ENCODE data around the gene COL18A1. TPM values are rescaled to one million over a fixed set of nuclear protein-coding genes. Genes with fewer than 3 reads are reported as not detected.

Gene COL18A1
- total RNA-seq, 1 donor, result 33.7 TPM

- DNase-seq (ENCODE audit: low read depth), result no peak
- TF ChIP-seq CTCF (IDR thresholded peaks at IDR 0.05; ENCODE audit: insufficient read depth, low read depth, low read length), result no peak
- H3K4me3 ChIP-seq (ENCODE audit: low read depth, low read length), result no peak overlapping the region
Observed at GRCh38 chr21:45533361-45533845, 128.4 kb downstream of the COL18A1 start.

DNA sequence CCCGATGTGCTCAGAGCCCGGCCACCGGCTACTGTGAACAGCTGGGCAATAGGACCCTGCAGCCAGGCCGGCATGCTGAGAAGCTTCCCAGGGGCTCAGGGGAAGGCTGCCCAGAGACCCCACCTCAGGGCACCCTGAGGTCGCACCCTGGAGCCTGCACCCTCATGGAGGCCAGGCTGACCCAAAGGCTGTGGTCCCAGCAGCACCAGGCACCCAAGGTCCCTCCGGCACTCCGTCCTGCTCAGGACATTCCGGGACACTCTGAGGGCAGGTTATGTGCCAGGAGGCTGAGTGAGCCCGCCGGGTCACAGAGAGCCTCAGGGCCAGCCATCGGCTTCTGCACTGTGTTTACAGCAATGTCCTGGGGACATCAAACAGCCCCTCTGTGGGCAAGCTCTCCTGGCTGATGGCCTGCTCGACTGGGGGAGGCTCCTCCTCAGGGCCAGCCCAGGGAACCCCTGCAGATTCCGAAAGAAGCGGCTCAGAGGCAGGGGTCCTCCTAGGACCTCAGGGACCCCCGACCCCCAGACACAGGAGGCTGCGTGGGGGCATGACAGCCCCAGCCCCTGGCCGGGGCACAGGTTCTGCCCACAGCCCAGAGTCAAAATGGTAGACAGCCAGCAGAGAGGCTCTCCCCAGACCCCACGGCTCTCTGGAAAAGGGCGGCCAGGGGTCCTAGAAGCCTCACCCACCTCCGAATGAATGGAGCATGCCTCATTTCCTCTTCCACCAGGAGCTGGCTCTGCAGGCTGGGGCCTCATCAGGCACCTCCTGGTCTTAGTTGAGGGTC lies 129.1 kb downstream of the COL18A1 start:
- TF ChIP-seq CTCF (IDR thresholded peaks at IDR 0.05; ENCODE audit: insufficient read depth, low read depth, low read length), result no peak
- no peak overlapping the region for H3K4me3 ChIP-seq (ENCODE audit: low read depth, low read length)
- DNase-seq (ENCODE audit: low read depth), result no peak

DNA sequence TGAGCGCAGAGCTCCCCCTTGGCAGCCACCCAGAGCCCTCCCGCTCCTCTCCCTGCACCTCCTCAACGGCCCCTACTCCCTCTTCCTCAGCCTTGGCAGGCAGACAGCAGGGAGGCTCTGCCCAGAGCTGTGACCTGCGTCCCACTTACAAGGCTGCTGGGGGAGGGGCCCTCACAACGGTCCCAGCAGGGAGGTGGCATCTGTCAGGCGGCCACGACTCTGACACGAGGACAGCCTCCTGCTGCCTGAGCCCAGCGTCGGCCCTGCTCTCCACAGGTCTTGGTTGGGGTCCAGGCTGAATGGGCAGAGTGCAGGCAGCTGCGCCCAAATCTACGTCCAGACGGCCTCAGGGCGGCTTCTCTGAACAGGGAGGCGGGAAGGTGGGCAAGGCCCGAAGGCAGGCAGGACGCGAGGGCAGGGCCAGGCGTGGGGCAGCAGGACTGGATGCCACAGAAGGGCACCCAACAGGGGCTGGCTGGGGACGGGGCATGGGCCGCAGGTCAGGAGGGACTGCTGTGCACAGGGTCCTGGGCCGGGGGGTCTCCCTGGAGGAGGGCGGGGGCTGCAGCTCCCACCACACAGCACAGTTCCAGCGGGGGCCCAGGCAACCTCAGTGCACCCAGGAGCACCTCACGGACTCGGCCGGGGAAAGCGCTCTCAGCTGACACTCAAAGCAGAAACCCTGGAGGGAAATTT lies 129.8 kb downstream of the COL18A1 start:
- TF ChIP-seq CTCF (IDR thresholded peaks at IDR 0.05; ENCODE audit: insufficient read depth, low read depth, low read length), result no peak
- no peak for DNase-seq (ENCODE audit: low read depth)
- H3K4me3 ChIP-seq (ENCODE audit: low read depth, low read length), result no peak overlapping the region

DNA sequence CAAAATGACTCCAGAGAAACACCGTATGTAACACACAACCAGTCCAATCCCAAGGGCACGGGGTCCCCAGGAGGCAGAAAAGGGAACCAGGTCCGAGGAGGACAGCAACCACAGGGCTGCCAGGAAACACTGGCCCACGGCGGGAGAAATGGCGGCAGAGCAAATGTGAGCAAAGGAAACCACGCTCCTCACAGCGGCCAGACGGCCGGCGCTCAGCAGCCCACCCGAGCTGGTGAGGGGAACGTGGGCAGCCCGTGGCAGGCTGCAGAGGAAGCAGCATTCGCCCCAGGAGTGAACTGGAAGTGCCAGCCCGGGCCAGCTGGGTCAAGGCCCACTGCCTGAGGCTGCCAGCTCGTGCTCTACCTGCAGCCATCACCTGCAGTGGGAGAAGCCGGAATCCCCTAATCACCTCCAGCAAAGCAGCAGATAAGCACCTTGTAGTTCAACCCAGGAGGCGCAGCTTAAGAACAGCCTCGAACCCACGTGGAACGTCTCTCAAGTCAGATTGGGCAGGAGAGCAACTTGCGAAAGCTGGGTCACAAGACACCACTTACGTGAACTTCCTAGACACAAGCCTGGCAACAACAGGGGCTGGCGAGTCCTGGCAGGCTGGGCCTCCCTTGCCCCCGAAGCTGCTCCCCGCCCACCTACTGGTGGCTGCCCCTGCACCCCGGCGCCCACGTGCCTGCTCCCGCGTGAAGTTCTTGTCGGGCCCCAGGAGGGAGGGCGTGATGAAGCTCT lies 130.5 kb downstream of the COL18A1 start:
- H3K4me3 ChIP-seq (ENCODE audit: low read depth, low read length), result no peak overlapping the region
- no peak for DNase-seq (ENCODE audit: low read depth)
- TF ChIP-seq CTCF (IDR thresholded peaks at IDR 0.05; ENCODE audit: insufficient read depth, low read depth, low read length), result no peak

GRCh38 chr21:45536301-45537081 lies 131.5 kb downstream of the COL18A1 start:
- DNase-seq (ENCODE audit: low read depth), result no peak
- no peak for TF ChIP-seq CTCF (IDR thresholded peaks at IDR 0.05; ENCODE audit: insufficient read depth, low read depth, low read length)
- H3K4me3 ChIP-seq (ENCODE audit: low read depth, low read length), result no peak overlapping the region

- no peak for TF ChIP-seq CTCF (IDR thresholded peaks at IDR 0.05; ENCODE audit: insufficient read depth, low read depth, low read length)
- no peak overlapping the region for H3K4me3 ChIP-seq (ENCODE audit: low read depth, low read length)
- DNase-seq (ENCODE audit: low read depth), result no peak
Observed at GRCh38 chr21:45537111-45537745, 132.3 kb downstream of the COL18A1 start.
